Cerebellar nuclear complex (tissue), 1 donor: ENCODE results near the gene MYOD1.

ENCODE experiments used
- DNase-seq, 2 experiments: peaks; one replicate each; lab custom pipeline; 2025; lab: John Stamatoyannopoulos, UW

Gene MYOD1

DNA sequence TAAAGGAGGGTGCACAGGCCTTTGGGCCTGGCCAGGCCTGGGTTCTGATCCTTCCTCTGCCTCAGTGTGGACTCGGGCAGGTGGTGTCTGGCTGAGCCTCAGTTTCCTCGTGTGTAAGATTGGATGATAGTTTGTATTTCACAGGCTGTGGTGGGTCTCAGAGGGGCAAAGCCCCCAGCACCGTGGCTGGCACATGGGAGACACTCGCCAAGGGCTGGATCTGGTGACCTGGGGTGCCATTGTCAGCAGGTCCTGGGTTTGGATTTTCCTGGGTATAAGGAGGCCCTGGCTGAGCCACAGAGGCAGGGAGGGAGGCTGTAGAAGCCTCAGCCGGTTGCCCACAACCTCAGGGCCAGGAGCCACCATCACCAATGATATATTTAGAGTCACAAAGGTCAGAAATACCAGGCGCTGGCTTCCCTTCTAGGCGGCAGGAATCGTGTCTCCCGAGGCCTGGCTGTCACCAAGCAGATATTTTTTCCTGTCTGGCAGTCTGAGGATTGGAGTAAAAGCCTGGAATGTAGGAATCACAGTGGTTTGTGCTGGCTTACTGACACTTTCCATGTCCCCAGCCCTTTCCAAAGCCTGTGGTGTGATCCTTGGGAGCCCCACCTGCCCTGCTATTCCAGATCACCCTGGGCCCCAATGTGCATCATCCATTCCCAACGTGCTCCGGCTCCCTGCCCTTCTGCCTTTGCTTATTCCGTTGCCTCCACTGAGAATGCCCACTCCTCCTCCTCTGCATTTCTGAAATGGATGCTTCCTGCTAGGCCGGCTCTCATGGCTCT, 30.8 kb downstream of the MYOD1 start:
- no peak for DNase-seq

DNA sequence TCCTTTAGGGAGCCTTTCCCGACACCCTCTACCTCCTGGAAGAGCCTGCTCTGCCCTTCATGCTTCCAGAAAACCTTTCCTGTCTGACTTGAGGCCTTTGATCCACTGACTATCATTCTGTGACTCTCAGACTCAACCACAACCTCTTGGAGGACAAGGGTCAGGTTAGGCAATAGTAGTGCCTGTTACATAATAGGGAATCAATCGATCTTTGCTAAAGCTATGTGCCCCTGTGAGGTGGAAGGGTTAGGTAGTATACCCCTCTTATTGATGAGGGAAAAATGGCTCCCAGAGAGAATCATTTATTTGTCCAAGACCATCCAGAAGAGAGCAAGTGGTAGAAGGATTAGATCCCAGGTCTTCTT, 31.4 kb downstream of the MYOD1 start:
- no peak for DNase-seq

DNA sequence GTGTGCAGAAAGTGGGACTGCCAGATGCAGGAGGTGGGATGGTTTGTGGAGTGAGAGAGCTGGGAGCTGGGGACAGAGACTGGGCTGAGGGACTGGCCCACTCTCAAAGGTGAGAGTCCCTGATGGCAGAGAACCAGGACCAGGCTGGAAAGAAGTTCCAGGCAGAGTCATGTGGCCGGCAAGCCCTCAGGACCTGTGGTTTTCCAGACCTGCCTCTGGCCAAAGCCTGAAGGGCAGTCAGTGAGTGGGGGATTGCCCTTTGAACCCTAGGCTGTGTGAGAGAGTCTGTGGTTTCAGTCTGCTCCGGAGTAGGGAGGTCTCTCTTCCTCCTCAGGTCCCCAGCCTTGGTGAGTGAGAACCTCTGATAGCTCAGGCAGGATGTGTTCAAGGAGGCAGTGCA, 32.2 kb downstream of the MYOD1 start:
- DNase-seq, result no peak

DNA sequence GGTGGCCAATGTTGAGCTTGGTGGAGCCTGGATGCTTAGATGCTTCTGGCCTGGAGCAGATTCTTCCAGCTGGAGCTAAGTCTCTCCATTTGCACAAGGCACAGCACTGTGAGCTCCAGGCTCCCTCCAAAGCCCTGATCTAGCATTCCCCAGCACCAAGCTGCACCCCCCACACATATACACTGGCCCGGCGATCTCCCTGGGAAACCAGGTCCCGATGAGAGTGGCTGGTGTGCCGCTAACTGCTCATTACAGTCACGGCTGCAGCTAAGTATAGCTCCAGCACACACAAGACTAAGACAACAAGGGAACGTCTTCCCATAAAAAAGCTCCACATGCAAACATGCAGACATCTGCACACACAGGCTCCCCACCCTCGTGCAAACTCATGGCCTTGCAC, 32.8 kb downstream of the MYOD1 start:
- DNase-seq, result no peak

DNA sequence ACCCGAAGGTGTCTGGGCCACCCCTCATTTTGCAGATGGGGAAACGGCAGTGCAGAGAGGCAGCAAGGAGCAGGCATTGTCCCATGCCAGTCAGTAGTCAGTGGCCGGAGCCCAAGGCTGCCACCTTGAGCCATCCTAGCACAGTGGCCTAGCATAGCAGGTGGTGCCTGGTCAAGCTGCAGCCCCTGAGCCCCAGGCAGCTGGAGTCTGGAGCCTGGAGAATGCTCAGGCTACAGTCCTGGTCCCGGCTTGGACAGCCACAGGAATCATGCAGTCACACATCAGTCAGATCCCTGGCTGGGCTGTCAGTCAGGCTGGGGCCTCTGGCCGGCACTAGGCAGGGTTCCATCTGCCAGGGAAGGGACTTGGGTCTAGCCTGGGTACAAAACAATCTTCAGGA, 33.8 kb downstream of the MYOD1 start:
- DNase-seq, result peak in 1 of 2 experiments; percentile 23

DNA sequence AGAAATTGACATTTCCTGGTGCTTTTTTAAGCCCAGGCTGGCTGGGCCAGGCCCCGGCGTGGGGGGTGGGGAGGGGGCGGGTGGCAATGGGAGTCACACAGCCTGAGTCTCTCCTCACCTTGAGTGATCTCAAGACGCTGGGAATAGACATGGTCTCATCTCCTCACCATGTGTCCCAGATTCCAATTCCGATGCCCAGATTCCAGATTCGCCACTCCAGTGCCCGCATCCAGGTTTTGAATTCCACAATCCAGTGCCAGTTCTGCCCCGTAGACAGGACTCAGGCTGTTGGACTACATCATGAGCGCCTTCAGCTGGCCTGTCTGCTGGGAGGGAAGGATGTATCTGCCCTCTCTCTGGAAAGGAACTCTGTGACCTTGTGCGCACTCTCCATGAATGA, 34.3 kb downstream of the MYOD1 start:
- peak in 1 of 2 experiments; percentile 36 for DNase-seq

DNA sequence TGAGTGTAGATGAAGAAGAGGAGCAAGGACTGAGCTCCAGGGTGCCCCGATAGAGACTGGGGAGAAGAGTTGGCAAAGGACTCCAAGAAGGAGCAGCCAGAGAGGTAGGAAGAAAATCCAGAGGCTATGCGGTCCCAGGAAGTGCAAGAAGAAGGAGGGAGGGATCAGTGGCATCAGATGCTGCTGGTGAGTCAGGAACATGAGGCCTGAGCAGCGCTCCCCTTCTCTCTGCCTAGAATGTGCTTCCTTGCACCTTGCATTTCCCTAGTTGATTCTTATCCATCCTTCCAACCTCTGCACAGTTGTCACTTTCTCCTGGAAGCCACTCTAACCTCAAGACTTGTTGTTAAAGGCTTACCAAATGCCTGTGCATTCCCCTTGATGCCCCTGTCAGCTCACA, 36.5 kb downstream of the MYOD1 start:
- no peak for DNase-seq

DNA sequence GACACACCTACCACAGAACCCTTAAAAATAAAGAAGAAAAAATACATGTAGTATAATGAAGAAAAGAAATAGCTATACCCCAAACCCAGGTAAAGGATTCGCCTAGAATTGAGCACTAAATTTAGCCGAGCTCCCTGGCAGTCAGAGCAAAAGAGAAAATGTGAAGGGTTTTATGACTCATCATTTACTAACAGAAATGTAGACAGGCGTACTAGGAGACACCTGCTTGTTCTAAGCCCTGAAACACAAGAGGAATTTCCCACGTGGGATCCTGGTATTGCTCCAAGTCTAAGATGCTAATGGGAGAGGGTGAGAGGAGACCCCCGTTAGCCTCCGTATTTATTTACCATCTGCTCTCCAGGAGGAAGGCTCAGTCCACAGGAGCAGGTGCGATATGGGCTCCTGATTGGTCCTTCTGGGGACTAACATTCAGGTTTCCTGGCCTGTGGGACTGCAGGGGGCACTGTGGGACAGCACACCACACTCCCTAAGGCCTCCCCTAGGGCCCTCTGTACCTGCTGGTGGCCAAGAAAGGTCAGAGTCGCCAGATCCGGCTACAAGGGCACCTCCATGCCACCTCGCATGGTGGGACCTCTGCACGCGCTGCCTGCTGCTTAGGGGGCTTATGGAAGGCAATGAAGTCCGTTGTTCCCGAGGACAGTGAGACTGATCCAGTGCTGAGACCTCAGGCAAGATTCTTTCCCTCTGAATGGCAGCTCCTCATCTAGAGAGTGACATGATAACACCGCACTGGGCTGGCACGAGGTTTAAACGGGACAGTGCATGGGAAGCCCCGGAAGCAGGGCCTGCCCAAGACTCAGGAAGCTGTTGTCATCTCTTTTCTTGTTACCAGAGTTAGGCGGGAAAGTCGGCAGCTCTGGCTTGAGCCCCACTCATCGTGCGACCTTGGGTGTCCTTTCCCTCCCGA, 41.0 kb downstream of the MYOD1 start:
- peak in 1 of 2 experiments; percentile 29 for DNase-seq

DNA sequence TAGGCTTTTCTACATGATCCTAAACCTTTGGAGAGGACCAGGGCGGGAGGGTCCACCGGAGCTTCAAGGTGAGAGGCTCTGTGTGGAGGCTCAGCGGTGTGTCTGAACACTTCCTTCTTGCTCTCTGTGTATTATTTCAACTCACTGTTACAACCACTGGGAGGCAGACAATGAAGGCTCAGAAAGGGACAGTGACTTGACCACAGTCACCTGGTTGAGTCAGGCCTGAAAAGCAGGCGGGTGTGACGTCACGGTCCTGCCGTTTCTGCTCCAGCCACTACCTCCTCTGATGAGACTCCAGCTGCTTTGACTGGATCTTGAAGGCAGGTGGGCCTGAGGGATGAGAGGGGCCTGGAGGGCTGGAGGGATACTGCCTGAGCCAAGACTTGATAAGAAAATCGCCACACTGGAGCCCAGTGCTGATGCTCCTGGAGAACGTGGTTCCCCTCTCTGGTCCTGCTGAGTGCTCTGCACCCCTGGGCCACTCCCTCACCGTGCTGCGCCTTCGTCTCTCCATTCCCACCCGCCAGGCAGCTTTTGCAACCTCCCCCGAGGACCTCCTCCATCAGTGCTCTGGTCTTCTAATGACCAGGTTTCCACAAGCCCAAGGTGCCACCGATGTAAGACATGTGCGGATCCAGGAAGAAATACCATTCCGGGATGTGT, 43.1 kb downstream of the MYOD1 start:
- DNase-seq, result no peak

DNA sequence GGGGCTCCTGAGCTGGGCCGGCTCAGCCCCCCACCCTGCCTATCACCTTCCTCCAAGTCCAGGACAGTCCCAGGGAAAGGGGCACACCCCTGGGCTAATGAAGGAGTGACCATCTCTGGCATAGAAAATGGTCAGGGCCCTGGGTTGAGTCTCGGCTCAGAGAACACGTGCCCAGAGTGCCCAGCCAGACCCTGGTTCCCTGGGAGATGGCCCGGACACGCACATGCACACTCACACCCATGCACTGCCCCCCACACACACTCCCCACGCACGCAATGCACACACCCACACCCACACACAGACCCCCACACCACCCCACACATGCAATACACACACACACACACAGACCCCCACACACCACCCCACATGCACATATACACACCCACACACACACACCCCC, 43.9 kb downstream of the MYOD1 start:
- DNase-seq, result no peak

DNA sequence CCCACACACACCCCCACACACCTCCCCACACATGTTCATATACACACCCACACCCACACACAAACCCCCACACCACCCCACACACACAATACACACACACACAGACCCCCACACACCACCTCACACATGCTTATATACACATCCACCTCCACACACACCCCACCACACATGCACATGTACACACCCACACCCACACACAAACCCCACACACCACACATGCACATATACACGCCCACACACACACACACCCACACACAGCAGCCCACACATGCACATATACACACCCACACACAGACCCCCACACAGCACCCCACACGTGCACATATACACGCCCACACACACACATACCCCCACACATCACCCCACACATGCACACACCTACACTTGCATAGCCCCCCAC, 44.3 kb downstream of the MYOD1 start:
- DNase-seq, result no peak

DNA sequence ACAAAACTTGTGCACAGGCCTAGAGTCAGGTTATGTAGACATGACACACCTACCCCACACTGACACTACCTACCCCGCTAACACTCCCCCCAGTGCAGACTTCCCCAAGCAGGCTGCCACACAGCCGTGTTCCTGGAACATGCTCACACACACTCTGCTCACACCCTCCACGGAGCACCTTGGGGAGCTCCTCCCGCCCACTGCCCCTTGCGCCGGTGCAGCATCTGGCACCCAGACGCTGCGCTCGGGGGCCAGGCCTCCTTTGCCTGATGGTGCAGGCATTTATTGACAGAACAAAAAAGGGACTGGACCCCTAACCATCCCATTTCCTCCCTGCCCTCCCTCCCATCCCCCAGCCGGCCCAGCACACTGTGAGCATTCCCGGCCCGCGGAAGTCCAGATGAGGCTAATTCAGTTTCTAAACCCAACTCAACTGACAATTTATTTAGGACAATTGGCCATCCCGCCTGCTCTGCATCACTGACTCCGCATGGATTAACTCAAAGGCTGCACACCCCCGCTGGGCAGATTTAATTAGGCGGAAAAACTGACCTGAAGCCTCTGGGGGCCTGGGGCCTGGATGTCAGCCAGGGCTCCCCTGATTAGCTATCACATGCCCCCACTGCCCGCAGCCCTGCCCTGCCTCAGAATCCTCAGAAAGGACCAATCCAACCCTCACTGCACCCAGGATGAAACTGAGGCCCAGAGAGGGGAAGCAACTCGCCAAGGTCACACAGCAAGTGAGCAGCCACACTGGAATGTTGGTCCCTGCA, 45.3 kb downstream of the MYOD1 start:
- DNase-seq, result no peak

DNA sequence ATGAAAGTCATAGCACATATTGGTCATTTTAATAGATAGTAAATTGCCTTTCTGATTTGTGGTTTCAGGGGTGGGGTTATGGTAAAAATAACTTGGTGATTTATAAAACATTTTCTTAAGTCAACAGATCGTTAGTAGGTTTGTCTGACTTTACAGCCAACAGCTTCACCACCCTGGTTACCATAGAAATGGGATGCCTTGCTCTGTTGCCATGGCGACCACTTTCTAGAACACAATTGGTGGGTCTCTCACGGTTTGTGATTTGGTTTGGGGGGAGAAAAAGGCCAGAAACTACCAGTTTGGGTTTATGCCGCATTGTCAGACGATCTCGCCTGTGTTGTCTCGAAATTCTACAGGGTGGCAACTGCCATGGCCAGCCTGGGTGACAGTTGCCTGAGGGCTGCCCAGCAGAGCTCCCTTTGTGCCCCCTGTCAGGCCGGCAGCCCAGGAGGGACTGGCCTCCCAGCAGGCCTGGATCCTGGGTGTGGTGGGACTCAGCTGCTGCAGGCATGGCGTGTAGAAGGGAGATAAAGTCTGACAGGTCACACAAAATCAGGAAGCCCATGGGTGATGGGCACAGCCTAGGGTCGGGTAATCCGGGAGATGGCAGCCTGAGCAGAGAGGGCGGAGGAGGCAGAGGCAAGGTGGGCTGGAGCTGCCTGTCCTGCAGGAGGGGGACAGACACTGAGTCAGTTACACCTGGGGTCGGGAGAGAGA, 46.1 kb downstream of the MYOD1 start:
- no peak for DNase-seq

DNA sequence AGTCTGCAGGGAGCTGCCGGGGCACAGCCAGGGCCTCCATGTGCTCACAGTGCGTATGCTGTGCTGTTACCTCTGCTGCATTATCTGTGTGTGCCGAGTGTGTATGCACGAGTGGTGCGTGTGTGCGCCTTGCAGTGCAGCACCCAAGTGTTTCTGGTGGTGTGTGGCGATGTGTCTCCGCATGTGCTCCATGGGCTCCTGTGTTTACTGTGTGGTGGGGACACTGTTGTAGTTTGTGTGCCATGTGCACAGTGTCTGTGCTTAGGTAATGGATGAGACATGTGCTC, 46.6 kb downstream of the MYOD1 start:
- no peak for DNase-seq

DNA sequence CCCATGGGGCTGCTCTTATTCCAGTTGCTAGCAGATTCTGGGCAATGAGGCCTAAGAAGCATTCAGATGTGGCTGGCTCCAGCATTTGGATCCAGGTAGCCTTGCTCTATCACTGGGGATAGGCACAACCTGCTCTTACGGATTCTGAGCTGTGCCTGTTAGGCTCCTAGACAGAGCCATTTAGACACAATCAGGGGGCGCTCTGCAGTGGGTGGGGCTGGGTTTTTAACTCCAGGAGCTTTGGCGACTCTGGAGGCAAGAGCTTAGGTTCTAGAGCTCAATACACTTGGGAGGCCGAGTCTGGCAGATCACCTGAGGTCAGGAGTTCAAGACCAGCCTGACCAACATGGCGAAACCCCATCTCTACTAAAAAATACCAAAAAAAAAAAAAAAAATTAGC, 47.2 kb downstream of the MYOD1 start:
- no peak for DNase-seq

DNA sequence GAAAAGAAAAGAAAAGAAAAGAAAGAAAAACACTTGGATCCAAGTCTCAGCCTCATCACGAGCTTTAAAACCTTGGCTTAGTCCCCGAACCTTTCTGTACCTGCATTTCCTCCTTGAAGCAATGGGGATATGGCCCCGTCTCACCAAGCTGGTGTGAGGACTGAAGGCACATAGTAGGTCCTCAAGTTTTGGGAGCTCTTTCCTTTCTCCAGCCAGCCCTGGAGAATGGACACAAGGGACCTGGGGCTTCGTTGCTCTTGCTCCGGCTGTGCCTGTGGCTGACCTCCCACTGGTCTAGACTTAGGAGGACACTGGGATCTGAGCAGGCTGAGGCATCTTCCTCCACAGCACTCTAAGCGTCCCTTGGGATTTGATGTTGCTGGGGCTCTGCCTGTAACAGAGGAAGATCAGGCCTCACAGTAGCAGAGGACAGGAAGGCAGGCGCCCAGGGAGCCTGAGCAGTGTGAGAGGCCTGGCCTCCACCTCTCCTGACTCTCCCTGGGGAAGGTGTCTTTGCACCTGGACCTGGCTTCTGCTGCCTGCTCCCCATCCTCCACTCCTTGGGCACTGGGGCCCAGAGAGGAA, 48.0 kb downstream of the MYOD1 start:
- DNase-seq, result no peak

DNA sequence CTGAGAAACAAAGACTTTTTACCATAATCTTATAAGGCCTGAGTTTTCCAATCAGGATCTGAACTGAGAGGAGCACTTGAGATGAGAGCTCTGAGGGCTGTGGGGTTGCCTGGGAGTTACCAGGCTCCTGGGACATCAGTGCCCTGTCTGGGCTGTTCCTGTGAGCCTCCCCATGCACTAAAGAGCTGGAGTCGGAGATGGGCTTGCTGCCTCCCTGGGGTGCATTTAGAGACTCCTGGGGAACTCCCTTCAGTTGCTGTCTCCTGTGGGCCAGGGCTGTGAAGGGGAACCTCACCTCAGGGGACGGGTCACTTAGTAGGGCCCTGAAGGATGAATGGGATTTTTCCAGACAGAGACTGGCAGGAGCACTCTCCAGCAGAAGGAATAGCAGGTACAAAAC, 48.5 kb downstream of the MYOD1 start:
- DNase-seq, result no peak

DNA sequence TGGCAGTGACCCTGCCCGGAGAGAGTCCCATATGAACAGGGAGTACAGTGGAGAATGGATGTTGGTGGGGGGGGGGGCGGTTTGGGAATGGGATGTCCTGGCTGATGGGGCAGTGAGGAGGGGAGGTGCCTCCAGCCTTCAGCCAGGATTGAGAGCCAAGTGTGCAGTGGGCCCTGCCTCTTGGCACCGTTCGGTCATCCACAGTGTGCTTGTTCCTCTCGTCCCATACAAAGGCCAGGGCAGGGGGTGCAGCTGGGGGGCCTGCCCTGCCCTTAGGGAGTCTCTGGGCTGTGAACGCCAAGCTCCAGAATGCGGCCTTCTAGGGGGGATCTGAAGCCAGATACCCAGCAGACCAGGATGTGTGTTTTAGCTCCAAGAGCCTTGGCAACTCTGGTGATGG, 49.2 kb downstream of the MYOD1 start:
- DNase-seq, result no peak

DNA sequence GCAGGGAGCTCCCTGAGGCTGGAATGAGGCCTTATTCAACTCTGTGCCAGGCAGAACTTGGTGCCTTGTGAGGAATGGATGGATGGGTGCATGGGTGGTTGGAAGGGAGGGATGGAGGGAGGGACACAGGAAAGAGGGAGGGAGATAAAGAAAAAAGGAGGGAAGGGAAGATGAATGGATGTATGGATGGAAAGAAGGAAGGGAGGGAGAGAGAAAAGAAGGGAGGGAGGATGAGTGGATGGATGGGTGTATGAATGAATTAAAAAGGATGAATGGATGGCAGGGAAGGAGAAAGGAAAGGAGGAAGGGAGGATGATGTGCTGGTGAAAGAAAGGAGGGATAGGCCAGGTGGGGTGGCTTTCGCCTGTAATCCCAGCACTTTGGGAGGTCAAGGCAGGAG, 49.8 kb downstream of the MYOD1 start:
- DNase-seq, result no peak

DNA sequence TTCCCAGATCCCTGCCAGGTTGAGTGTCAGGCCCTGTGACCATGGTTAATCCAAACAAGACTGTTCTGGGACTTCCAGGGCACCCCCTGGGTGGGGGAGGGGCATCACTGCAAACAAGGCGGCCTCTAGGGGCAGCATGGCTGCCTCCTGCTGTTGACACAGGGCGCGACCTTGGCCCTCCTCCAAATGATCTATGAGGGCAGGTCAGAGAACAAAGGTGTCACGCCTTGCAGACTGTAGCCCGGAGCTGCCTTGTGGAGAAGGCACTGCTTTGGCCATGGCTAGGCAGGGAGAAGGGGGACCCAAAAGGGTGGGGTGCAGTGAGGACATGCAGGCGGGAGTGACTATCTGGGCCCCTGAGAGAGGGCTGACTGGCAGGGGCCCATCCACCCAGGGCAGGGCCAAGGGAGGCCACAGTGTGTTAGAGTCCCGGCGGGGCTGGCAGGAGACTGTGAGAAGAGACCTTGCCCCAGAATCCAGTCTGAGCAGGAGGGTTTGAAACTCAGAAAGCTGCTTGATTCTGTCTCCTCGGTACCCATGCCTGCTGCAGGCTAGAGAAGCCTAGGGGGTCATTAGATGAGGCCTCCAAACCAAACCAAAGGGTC, 50.8 kb downstream of the MYOD1 start:
- no peak for DNase-seq

DNA sequence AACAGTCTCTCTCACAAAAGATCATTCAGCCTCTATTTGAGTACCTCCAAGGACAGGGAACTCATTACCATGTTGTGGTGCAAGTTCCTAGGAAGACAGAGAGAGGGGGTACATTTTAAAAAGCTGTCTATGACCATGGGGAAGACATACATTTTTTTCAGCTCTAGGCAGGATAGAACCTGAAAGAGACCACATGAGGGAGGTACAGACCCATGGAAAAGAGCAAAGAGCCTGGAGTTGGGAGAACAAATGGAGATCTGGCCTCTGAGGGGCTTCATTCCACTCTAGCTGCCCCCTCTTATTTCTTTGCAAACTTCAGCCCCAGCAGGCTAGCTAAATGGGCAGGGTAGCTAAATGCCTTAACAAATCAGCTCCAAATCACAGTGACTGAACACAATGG, 51.5 kb downstream of the MYOD1 start:
- no peak for DNase-seq
